Adrenal gland (tissue), 5 donors: Measurements from ENCODE around the gene MOV10.

Experiments
- POLR2A ChIP-seq, 2 donors: fragments of 450-650 bp; IDR thresholded peaks; one replicate each; pipeline ENCODE4 v1.6.1; 2017; ENCODE audit warnings: antibody characterized with exemption in 2 of 2, mild to moderate bottlenecking in 2 of 2, moderate library complexity in 1 of 2
- TF ChIP-seq, protein P1 (sequence below), 6 experiments: fragments of 450-650 bp in 4 of 6; fragments of 200-600 bp in 2 of 6; sonication (generic) in 1 of 6; IDR thresholded peaks; 1 replicate in 5 of 6; 2 replicates in 1 of 6; pipeline versions ENCODE4 v1.5.1 to v1.8.0; 2016 to 2021; ENCODE audit warnings: antibody characterized with exemption in 6 of 6, mild to moderate bottlenecking in 2 of 6, moderate library complexity in 1 of 6
- donor health status: DM: no; HTN: no; CAD: no.

DNA sequence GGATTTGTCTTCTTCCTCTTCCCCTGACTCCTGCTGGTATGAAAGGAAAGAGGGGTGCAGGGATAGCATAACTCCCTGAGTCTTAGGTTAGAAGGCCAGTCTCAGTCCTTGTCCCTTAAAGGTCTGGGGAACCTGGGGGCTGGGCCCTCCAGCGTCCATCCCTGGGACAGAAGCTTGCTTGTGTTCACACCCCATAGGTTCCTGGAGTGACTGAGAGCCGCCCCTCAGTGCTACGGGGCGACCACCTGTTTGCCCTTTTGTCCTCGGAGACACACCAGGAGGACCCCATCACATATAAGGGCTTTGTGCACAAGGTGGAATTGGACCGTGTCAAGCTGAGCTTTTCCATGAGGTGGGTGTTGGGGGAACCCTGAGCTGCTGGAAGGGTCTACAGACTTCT, 19.4 kb downstream of the MOV10 start:
- TF ChIP-seq, protein P1, sequence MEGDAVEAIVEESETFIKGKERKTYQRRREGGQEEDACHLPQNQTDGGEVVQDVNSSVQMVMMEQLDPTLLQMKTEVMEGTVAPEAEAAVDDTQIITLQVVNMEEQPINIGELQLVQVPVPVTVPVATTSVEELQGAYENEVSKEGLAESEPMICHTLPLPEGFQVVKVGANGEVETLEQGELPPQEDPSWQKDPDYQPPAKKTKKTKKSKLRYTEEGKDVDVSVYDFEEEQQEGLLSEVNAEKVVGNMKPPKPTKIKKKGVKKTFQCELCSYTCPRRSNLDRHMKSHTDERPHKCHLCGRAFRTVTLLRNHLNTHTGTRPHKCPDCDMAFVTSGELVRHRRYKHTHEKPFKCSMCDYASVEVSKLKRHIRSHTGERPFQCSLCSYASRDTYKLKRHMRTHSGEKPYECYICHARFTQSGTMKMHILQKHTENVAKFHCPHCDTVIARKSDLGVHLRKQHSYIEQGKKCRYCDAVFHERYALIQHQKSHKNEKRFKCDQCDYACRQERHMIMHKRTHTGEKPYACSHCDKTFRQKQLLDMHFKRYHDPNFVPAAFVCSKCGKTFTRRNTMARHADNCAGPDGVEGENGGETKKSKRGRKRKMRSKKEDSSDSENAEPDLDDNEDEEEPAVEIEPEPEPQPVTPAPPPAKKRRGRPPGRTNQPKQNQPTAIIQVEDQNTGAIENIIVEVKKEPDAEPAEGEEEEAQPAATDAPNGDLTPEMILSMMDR (IDR thresholded peaks at IDR 0.05): no peak
- no peak for TF ChIP-seq POLR2A (IDR thresholded peaks at IDR 0.05)
